Activated T-helper 2 cell treated with anti-CD3 and anti-CD28 coated beads, Interferon-gamma antibody, Interleukin-2, Interleukin-4, amounts not matched to agents 10 μg/mL and 5 μg/mL and 100 μg/mL, durations not matched to agents 14 hours and 24 hours and 36 hours (primary cell): ENCODE measurements around the gene PDE8B. TPM values are rescaled to one million over a fixed set of nuclear protein-coding genes. Genes with fewer than 3 reads are reported as not detected.

ENCODE experiments used
- DNase-seq: peaks from one replicate; pipeline ENCODE4 v3.0.0; 2021; ENCODE audit warnings: low spot score
- H3K27ac Mint-ChIP-seq: one replicate; pipeline ENCODE4 v1.8.0; 2021; ENCODE audit warnings: mixed read lengths
- H3K27me3 Mint-ChIP-seq: one replicate; pipeline ENCODE4 v1.8.0; 2021; ENCODE audit warnings: low read depth, mixed read lengths
- H3K36me3 Mint-ChIP-seq: one replicate; pipeline ENCODE4 v1.8.0; 2021; ENCODE audit warnings: low read depth, mixed read lengths
- H3K4me1 Mint-ChIP-seq: one replicate; pipeline ENCODE4 v1.8.0; 2021; ENCODE audit warnings: low read depth, mixed read lengths
- H3K4me3 Mint-ChIP-seq: one replicate; pipeline ENCODE4 v1.8.0; 2021; ENCODE audit warnings: low read depth, mild to moderate bottlenecking, moderate library complexity, mixed read lengths
- H3K9me3 Mint-ChIP-seq: one replicate; pipeline ENCODE4 v1.8.0; 2021; ENCODE audit warnings: mixed read lengths
- intact Hi-C: fragments of 100-400 bp; cut with micrococcal nuclease; formaldehyde crosslinking; loops from one replicate; pipeline ENCODE4 v1.15.1; 2023
- total RNA-seq: library from RNA; stranded (reverse); gene quantifications from 2 replicates; pipeline ENCODE4 v1.2.3, GENCODE V29; 2022

The PDE8B gene
- total RNA-seq = 0.05 TPM in 1 of 2 replicates, not detected in the other

- intact Hi-C loops = no loop called here
- no peak within 1 kb of the TSS for H3K27ac Mint-ChIP-seq
- peaks cover 66% of the 10 kb centered on the region for H3K27me3 Mint-ChIP-seq
- peaks cover 10% of the 10 kb centered on the region for H3K4me1 Mint-ChIP-seq
- peaks cover 6% of the 10 kb centered on the region for H3K36me3 Mint-ChIP-seq
- H3K9me3 Mint-ChIP-seq = no peaks in the 10 kb centered on the region
- DNase-seq = no peak
- peak within 1 kb of the TSS; percentile 81 for H3K4me3 Mint-ChIP-seq
Observed at GRCh38 chr5:77210091-77210963, at the start of gene PDE8B. TSS of gene PDE8B (plus strand) at chr5:77210680. CDS start at chr5:77210926, 246 bp downstream.

- no peak overlapping the region for H3K4me3 Mint-ChIP-seq
- no peaks in the 10 kb centered on the region for H3K4me1 Mint-ChIP-seq
- intact Hi-C loops = no loop called here
- peaks cover 9% of the 10 kb centered on the region for H3K27me3 Mint-ChIP-seq
- no peaks in the 10 kb centered on the region for H3K36me3 Mint-ChIP-seq
- H3K9me3 Mint-ChIP-seq = no peaks in the 10 kb centered on the region
- DNase-seq = no peak
- no peak overlapping the region for H3K27ac Mint-ChIP-seq
Observed at GRCh38 chr5:77163453-77163852, 47.0 kb upstream of the PDE8B start.

- H3K9me3 Mint-ChIP-seq = no peaks in the 10 kb centered on the region
- no peak for DNase-seq
- H3K27me3 Mint-ChIP-seq = peaks cover 19% of the 10 kb centered on the region
- H3K4me3 Mint-ChIP-seq = no peak overlapping the region
- intact Hi-C loops = no loop called here
- no peaks in the 10 kb centered on the region for H3K36me3 Mint-ChIP-seq
- H3K4me1 Mint-ChIP-seq = no peaks in the 10 kb centered on the region
- no peak overlapping the region for H3K27ac Mint-ChIP-seq
Observed at GRCh38 chr5:77167063-77167462, 43.4 kb upstream of the PDE8B start.

GRCh38 chr5:77167695-77168121, 42.8 kb upstream of the PDE8B start:
- intact Hi-C loops = no loop called here
- no peak for DNase-seq
- Mint-ChIP-seq H3K27ac (no peak overlapping the region), H3K4me1 (no peaks in the 10 kb centered on the region), H3K36me3 (no peaks in the 10 kb centered on the region), H3K4me3 (no peak overlapping the region), H3K9me3 (no peaks in the 10 kb centered on the region), H3K27me3 (peaks cover 17% of the 10 kb centered on the region)

- Mint-ChIP-seq H3K27me3 (peaks cover 15% of the 10 kb centered on the region), H3K36me3 (no peaks in the 10 kb centered on the region), H3K4me1 (no peaks in the 10 kb centered on the region), H3K27ac (no peak overlapping the region), H3K9me3 (no peaks in the 10 kb centered on the region), H3K4me3 (no peak overlapping the region)
- intact Hi-C loops = no loop called here
- no peak for DNase-seq
Observed at GRCh38 chr5:77168161-77168878, 42.2 kb upstream of the PDE8B start.

- intact Hi-C loops = no loop called here
- Mint-ChIP-seq H3K36me3 (no peaks in the 10 kb centered on the region), H3K4me3 (no peak overlapping the region), H3K27me3 (peaks cover 11% of the 10 kb centered on the region), H3K27ac (no peak overlapping the region), H3K9me3 (no peaks in the 10 kb centered on the region), H3K4me1 (no peaks in the 10 kb centered on the region)
- no peak for DNase-seq
Observed at GRCh38 chr5:77168879-77169244, 41.6 kb upstream of the PDE8B start.

GRCh38 chr5:77170196-77170890, 40.1 kb upstream of the PDE8B start:
- DNase-seq = no peak
- Mint-ChIP-seq H3K9me3 (no peaks in the 10 kb centered on the region), H3K4me1 (no peaks in the 10 kb centered on the region), H3K36me3 (no peaks in the 10 kb centered on the region), H3K27ac (no peak overlapping the region), H3K4me3 (no peak overlapping the region), H3K27me3 (peaks cover 11% of the 10 kb centered on the region)
- intact Hi-C loops = no loop called here

- DNase-seq = no peak
- no peaks in the 10 kb centered on the region for H3K36me3 Mint-ChIP-seq
- intact Hi-C loops = no loop called here
- H3K4me1 Mint-ChIP-seq = no peaks in the 10 kb centered on the region
- peaks cover 11% of the 10 kb centered on the region for H3K27me3 Mint-ChIP-seq
- no peak overlapping the region for H3K27ac Mint-ChIP-seq
- no peak overlapping the region for H3K4me3 Mint-ChIP-seq
- H3K9me3 Mint-ChIP-seq = no peaks in the 10 kb centered on the region
Observed at GRCh38 chr5:77171141-77171910, 39.2 kb upstream of the PDE8B start.

- no peak for DNase-seq
- Mint-ChIP-seq H3K27me3 (peaks cover 15% of the 10 kb centered on the region), H3K36me3 (no peaks in the 10 kb centered on the region), H3K4me3 (no peak overlapping the region), H3K9me3 (no peaks in the 10 kb centered on the region), H3K27ac (no peak overlapping the region), H3K4me1 (no peaks in the 10 kb centered on the region)
- intact Hi-C loops = no loop called here
Observed at GRCh38 chr5:77172713-77173328, 37.7 kb upstream of the PDE8B start.

- no peak for DNase-seq
- H3K27me3 Mint-ChIP-seq = peaks cover 17% of the 10 kb centered on the region
- no peaks in the 10 kb centered on the region for H3K4me1 Mint-ChIP-seq
- H3K9me3 Mint-ChIP-seq = no peaks in the 10 kb centered on the region
- no peak overlapping the region for H3K4me3 Mint-ChIP-seq
- no peaks in the 10 kb centered on the region for H3K36me3 Mint-ChIP-seq
- intact Hi-C loops = no loop called here
- H3K27ac Mint-ChIP-seq = no peak overlapping the region
Observed at GRCh38 chr5:77174526-77174925, 36.0 kb upstream of the PDE8B start.

- Mint-ChIP-seq H3K36me3 (no peaks in the 10 kb centered on the region), H3K4me1 (no peaks in the 10 kb centered on the region), H3K9me3 (no peaks in the 10 kb centered on the region), H3K27ac (no peak overlapping the region), H3K4me3 (no peak overlapping the region), H3K27me3 (peaks cover 21% of the 10 kb centered on the region)
- intact Hi-C loops = no loop called here
- no peak for DNase-seq
Observed at GRCh38 chr5:77175231-77175630, 35.2 kb upstream of the PDE8B start.

- H3K4me1 Mint-ChIP-seq = no peaks in the 10 kb centered on the region
- intact Hi-C loops = no loop called here
- no peak overlapping the region for H3K4me3 Mint-ChIP-seq
- no peaks in the 10 kb centered on the region for H3K36me3 Mint-ChIP-seq
- H3K9me3 Mint-ChIP-seq = no peaks in the 10 kb centered on the region
- no peak for DNase-seq
- H3K27ac Mint-ChIP-seq = no peak overlapping the region
- peaks cover 23% of the 10 kb centered on the region for H3K27me3 Mint-ChIP-seq
Observed at GRCh38 chr5:77176429-77176828, 34.1 kb upstream of the PDE8B start.
